Right lobe of liver (tissue), 4 donors: ENCODE measurements around the gene KCNF1.

Experiments used
- POLR2A ChIP-seq: fragments of 450-650 bp; IDR thresholded peaks from one replicate; pipeline ENCODE4 v1.6.1; 2017; ENCODE audit warnings: antibody characterized with exemption, mild to moderate bottlenecking
- TF ChIP-seq, protein P1 (sequence below), 4 donors: fragments of 200-600 bp in 3 of 4; fragments of 450-650 bp in 1 of 4; IDR thresholded peaks; one replicate each; pipeline versions ENCODE4 v1.5.1 to v1.8.0; 2016 to 2022; ENCODE audit warnings: antibody characterized with exemption in 4 of 4, mild to moderate bottlenecking in 2 of 4
- donor health status: DM: no; HTN: no; CAD: no.
- donor health status: DM: no; HTN: no; CAD: no.
- donor health status: DM: no; HTN: yes; CAD: no.

DNA sequence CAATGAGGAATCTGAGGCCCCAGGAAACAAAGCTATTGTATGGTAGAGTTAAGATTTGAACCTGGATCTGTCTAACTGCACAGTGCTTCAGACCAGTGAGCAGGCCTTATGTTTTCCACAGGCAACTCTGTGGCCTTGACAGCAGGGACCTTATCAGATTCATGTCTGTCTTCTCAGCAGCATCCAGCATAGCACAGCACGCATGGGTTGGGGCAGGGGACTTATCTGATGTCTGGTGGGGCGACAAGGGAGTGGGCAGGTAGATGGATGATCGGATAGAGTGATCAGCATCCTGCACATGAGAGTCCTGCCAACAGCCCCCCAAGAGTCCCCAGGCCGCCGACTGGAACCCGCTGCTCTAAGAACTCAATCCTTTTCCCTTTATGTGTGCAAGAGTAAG lies 28.7 kb upstream of the KCNF1 start:
- TF ChIP-seq, protein P1, sequence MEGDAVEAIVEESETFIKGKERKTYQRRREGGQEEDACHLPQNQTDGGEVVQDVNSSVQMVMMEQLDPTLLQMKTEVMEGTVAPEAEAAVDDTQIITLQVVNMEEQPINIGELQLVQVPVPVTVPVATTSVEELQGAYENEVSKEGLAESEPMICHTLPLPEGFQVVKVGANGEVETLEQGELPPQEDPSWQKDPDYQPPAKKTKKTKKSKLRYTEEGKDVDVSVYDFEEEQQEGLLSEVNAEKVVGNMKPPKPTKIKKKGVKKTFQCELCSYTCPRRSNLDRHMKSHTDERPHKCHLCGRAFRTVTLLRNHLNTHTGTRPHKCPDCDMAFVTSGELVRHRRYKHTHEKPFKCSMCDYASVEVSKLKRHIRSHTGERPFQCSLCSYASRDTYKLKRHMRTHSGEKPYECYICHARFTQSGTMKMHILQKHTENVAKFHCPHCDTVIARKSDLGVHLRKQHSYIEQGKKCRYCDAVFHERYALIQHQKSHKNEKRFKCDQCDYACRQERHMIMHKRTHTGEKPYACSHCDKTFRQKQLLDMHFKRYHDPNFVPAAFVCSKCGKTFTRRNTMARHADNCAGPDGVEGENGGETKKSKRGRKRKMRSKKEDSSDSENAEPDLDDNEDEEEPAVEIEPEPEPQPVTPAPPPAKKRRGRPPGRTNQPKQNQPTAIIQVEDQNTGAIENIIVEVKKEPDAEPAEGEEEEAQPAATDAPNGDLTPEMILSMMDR (IDR thresholded peaks at IDR 0.05) = no peak
- TF ChIP-seq POLR2A = no peak
